WI38 (cell line): Measurements from ENCODE around the gene SEC24C.

Experiments used
- H3K4me3 ChIP-seq: 2 replicates; pipeline ENCODE4 v1.5.1; 2011; ENCODE audit warnings: low read depth, mild to moderate bottlenecking, control low read depth, low read length
- TF ChIP-seq, protein P1 (sequence below): IDR thresholded peaks from 2 replicates; pipeline ENCODE4 v1.5.1; 2012; ENCODE audit warnings: low read depth, mild to moderate bottlenecking, control low read depth, low read length

Gene SEC24C

DNA sequence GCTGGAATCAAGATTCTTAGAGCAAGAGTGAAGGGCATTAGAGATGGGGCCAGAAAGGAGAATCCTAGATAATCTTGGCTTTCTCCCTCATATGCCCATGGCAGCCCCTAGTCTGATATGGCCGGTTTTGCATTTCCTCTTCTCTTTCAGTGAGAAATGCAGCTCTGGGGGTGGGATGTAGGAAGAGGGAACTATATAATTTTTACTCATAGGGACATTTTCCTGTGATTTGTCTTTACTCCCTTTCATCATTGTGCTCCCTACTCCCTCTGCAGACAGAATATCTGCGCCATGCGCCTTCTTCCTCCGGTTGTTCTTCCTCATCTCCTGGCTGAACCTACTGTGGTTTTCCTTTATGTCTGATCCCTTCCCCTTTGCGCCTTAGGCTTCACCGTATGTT, 20.9 kb downstream of the SEC24C start:
- H3K4me3 ChIP-seq = no peak overlapping the region
- TF ChIP-seq, protein P1, sequence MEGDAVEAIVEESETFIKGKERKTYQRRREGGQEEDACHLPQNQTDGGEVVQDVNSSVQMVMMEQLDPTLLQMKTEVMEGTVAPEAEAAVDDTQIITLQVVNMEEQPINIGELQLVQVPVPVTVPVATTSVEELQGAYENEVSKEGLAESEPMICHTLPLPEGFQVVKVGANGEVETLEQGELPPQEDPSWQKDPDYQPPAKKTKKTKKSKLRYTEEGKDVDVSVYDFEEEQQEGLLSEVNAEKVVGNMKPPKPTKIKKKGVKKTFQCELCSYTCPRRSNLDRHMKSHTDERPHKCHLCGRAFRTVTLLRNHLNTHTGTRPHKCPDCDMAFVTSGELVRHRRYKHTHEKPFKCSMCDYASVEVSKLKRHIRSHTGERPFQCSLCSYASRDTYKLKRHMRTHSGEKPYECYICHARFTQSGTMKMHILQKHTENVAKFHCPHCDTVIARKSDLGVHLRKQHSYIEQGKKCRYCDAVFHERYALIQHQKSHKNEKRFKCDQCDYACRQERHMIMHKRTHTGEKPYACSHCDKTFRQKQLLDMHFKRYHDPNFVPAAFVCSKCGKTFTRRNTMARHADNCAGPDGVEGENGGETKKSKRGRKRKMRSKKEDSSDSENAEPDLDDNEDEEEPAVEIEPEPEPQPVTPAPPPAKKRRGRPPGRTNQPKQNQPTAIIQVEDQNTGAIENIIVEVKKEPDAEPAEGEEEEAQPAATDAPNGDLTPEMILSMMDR = no peak

DNA sequence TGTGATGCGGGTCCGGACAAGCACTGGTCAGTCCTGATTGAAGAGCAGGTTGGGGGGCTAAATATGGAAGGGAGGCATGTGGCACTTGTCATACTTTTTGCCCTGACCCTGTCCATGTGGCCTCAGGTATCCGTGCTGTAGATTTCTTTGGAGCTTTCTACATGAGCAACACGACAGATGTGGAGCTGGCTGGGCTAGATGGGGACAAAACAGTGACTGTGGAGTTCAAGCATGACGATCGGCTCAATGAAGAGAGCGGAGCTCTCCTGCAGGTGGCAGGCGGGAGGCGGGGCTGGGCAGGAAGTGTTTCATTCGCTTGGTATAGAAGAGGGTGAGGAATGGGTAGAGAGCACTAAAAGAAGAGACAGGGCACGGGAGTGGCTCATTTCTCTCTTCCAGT, 24.7 kb downstream of the SEC24C start:
- TF ChIP-seq, protein P1 = no peak
- H3K4me3 ChIP-seq = no peak overlapping the region

DNA sequence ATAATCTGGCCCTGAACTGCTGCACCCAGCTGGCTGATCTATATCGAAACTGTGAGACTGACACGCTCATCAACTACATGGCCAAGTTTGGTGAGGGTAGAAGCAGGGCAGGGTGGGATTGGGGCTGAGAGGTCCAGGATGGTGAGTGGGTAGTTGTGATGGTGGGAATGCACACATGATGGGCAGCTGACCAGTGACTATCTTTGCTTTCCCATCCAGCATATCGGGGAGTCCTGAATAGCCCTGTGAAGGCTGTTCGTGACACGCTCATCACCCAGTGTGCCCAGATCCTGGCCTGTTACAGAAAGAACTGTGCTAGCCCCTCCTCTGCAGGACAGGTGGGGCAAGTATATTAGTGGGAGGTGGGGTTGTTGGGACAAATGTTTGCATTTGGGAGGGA, 25.2 kb downstream of the SEC24C start:
- no peak overlapping the region for H3K4me3 ChIP-seq

DNA sequence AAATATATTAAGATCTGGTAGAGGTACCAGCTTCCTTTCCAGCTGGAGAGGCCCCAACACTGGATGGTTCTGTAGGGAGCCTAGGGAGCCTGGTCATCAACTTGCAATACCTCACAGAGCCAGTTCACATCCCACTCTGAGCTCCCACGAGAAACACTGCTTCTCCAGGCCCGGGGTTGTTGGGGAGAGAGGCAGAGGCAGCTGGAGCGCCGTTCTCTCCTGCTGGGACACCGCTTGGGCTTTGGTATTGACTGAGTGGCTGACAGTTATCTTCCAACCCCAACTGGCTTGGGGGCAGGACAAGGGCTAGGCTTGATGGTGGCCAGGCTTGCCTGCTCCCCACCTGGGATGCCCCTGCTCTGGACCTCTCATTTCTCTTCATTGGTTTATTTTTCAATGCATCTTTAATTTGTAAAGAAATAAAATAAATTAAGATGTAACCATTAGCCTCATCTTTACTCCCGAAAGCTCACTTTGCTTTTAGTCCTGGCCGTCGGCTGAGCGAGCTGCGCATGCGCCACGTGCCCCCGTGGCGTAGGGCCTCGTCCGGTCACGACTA, 27.6 kb downstream of the SEC24C start:
- H3K4me3 ChIP-seq = peak overlapping the region; percentile 78
- TF ChIP-seq, protein P1 = no peak

More for the DNA sequence above, 25.2 kb downstream of the SEC24C start:
- TF ChIP-seq, protein P1 = no peak

DNA sequence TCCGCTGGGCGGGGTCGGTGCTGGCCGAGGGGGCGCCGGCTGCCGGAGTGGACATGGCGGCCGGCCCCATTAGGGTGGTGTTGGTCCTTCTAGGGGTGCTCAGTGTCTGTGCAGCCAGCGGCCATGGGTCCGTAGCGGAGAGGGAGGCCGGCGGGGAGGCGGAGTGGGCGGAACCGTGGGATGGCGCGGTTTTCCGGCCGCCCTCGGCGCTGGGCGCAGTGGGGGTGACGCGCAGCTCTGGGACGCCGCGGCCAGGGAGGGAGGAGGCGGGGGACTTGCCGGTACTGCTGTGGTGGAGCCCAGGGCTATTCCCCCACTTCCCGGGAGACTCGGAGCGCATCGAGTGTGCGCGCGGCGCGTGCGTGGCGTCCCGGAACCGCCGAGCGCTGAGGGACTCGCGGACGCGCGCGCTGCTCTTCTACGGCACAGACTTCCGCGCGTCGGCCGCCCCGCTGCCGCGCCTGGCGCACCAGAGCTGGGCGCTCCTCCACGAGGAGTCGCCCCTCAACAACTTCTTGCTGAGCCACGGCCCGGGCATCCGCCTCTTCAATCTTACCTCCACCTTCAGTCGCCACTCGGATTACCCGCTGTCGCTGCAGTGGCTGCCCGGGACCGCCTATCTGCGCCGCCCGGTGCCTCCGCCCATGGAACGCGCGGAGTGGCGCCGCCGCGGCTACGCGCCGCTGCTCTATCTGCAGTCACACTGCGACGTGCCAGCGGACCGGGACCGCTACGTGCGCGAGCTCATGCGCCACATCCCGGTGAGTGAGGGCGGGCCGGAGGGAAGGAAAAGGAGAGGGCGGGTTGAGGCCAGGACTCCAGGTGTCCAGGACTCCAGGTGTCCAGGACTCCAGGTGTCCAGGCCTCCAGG, 28.3 kb downstream of the SEC24C start:
- peak overlapping the region; percentile 78 for H3K4me3 ChIP-seq
- TF ChIP-seq, protein P1 = no peak

DNA sequence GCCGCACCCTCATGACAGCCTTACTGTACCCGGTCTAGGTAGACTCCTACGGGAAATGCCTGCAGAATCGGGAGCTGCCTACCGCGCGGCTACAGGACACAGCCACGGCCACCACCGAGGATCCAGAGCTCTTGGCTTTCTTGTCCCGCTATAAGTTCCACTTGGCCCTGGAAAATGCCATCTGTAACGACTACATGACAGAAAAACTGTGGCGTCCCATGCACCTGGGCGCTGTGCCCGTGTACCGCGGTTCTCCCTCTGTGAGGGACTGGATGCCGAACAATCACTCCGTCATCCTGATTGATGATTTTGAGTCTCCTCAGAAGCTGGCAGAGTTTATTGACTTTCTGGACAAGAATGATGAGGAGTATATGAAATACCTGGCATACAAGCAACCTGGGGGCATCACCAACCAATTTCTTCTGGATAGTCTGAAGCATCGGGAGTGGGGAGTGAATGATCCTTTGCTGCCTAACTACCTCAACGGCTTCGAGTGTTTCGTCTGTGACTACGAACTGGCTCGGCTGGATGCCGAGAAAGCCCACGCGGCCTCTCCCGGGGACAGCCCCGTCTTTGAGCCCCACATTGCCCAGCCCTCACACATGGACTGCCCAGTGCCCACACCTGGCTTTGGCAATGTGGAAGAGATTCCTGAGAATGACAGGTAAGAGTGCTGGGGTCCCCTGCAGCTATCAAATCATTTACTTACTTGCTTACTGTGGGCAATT, 29.1 kb downstream of the SEC24C start:
- peak overlapping the region; percentile 78 for H3K4me3 ChIP-seq
- TF ChIP-seq, protein P1 = no peak
